ENCODE data around the gene CYSLTR2.

DNA sequence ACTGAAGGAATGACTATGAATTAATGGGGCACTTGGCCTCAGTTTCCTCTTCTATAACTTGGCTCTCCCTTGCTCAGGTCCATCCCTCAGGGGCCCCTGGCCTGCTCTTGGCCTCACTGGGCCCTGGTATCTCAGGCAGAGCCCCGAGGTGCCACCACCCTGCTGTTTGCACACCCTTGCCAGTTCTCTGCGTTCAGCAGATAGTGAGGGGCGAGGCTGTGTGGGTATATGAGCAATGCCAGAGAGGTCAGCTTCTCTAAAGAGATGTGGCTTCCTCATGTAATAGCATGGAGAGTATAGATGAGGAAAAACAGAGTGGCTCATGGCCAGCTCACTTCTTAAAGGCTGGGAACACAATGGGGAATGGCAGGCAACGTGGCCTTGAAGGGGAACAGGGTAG, 76.1 kb downstream of the CYSLTR2 start:
- TF ChIP-seq, protein P1, sequence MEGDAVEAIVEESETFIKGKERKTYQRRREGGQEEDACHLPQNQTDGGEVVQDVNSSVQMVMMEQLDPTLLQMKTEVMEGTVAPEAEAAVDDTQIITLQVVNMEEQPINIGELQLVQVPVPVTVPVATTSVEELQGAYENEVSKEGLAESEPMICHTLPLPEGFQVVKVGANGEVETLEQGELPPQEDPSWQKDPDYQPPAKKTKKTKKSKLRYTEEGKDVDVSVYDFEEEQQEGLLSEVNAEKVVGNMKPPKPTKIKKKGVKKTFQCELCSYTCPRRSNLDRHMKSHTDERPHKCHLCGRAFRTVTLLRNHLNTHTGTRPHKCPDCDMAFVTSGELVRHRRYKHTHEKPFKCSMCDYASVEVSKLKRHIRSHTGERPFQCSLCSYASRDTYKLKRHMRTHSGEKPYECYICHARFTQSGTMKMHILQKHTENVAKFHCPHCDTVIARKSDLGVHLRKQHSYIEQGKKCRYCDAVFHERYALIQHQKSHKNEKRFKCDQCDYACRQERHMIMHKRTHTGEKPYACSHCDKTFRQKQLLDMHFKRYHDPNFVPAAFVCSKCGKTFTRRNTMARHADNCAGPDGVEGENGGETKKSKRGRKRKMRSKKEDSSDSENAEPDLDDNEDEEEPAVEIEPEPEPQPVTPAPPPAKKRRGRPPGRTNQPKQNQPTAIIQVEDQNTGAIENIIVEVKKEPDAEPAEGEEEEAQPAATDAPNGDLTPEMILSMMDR (conservative IDR thresholded peaks at IDR 0.05), result no peak
- no peak for TF ChIP-seq ZFX (IDR thresholded peaks at IDR 0.05)
